Activated naive CD4-positive, alpha-beta T cell treated with Interleukin-2 at 50 U/mL for 16 hours (primary cell): ENCODE measurements around the gene NTN1.
"Not testable (repeated sequence)": the region's sequence is repeated elsewhere in the genome, so short reads cannot be mapped to it uniquely, and the experiment has no call there.

Experiments used
- DNase-seq: peaks from one replicate; pipeline ENCODE4 v3.0.0-alpha.2; 2020

NTN1 gene

DNA sequence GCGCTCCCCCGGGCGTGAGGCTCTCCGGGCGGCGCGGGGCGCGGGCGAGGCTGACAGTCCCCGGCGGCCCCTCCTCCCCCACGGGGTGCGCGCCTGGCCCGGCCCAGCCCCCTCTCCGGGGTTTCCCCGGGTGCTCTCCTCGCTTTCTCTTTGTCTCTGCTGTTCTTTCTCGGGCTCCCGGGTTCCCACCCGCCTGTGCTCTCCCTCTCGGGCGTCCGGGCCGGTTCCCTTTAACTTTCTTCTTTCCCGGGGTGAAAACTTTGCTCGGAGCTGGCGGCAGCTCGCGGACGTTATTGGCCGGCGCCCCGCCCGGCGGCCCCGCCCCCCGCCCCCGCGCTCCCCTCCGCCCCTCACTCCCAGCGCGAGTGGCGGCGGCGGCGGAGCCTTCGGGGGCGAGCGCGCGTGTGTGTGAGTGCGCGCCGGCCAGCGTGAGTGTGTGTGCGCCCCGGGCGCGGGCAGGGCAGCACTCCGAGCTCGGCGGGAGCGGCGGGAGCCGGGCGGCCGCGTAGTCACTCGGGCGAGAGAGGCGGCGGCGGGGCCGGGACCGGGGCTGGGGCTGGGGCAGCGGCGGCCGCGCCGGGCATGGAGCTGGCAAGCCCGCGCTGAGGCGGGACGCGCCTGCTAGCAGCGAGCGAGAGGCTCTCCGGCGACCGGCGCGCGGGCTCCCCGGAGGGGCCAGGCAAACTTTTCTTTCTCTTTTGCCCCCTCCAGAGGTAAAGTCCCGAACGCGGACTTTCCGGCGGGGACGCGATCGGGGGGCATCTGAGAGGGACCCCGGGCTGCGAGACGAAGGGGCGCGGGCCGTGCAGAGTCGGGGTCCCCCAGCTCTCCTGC, at the start of gene NTN1:
NTN1 (plus strand) TSS at position 353 of the 834 bp plus-strand sequence. CDS start 864 bp downstream, outside the sequence.
- peak; percentile 68 for DNase-seq

DNA sequence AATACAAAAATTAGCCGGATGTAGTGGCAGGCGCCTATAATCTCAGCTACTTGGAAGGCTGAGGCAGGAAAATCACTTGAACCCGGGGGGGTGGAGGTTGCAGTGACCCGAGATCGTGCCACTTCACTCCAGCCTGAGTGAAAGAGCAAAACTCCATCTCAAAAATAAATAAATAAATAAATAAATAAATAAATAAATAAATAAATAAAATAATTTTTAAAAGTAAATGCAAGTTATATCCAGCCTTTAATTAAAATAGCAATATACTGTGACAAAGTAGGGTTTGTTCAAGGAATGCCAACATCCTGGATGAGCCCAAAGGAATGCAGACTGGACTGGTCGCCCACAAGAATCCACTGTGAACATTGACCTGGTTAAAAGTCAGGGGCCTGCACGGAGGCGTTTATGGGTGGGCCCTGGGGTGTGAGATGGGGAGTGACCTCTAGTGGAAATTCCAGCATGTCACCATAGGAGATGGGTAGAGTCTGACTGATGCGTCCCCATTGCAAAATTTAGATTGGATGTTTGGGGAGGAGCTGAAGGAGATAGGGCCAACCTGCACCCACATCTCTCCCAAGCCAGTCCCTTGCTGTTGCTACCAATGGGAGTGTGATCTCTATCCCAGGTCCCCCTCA, 46.1 kb upstream of the NTN1 start:
- no peak for DNase-seq

DNA sequence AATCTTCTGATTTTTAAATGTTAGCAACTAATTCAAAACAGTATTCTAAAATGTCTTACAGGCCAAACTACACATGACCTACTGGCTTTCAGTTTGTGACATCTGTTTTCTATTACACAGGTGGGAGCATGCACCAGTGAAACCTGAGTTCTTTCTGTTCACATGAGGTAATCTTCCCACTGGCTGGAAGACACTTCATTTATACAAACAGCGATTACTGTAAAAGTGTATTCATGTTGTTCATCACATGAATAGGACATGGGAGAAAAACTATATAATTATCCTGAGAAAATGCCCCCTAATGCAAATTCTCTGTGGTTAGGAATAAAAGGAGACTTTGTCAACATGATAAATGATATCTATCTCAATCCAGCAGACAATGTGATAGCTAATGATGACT, 44.7 kb upstream of the NTN1 start:
- no peak for DNase-seq

DNA sequence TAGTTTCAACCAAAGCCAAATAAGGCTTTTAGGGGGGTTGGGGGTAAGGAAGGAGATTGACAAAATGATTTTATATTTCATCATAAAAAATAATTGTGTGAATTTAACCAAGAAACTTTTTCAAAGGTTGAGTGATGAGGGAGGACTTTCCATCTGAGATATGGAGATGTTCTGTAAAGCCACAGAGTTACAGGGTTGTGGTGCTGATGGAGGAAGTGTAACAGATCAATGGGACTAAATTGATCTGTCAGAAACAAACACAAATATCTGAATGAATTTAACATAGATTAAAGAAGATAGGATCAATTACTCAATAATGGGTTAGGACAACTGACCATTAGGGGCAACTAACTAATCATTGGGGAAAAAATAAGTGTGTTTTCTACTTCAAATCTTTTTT, 41.6 kb upstream of the NTN1 start:
- no peak for DNase-seq

DNA sequence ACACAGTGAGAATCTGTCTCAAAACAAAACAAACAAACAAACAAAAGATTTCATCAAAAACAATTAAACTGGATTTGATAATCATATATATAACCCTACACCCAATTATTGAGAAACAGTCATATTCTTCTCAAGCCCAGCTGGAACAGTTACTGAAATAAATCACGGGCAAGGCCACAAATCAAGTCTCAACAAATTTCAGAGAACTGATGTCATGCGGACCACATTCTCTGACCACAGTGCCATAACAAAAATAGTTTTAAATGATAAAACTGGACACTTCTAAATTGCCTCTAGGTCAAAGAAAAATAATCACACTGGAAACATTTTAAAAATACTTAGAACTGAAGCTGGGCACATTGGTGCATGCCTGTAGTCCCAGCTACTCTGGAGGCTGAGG, 39.9 kb upstream of the NTN1 start:
- no peak for DNase-seq

DNA sequence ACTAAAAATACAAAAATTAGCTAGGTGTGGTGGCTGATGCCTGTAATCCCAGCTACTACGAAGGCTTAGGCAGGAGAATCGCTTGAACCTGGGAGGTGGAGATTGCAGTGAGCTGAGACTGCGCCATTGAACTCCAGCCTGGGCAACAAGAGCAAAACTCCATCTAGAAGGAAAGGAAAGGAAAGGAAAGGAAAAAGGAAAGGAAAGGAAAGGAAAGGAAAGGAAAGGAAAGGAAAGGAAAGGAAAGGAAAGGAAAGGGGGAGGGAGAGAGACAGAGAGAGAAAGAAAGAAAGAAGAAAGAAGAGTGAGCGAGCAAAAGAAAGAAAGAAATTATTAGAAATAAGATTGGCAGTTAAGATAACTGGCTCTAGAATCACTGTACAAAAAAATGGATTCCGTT, 37.1 kb upstream of the NTN1 start:
- DNase-seq = not testable (repeated sequence)

DNA sequence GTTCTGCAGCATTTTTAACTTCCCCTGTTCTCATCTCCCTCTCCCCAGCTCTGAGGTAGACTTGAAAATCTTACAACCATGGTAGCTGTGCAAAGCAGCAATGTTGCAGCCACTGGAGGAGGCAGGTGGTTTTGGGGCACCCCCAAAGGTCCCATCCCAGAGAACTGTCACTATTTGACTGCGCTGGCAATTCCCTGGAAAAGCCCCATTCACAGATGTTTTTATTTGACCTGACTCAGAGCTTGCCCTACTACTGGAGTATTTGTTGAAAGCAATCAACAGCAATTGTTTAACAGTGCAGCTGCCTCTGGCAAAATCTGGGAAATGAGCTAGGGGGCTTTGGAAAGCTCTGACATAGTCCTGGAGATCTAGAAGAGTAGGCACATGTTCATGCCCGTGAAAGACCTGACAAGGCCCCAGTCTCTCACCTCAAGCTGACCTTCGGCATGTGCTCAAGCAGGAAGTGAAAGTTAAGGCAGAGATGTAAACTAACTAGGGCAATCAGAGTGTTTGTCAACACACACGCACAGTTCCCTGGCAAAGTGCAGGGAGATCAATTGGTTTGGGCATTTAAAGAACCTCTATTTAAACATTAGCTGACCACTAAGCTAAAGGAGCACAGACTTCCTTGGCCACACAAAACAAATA, 36.1 kb upstream of the NTN1 start:
- DNase-seq = no peak

DNA sequence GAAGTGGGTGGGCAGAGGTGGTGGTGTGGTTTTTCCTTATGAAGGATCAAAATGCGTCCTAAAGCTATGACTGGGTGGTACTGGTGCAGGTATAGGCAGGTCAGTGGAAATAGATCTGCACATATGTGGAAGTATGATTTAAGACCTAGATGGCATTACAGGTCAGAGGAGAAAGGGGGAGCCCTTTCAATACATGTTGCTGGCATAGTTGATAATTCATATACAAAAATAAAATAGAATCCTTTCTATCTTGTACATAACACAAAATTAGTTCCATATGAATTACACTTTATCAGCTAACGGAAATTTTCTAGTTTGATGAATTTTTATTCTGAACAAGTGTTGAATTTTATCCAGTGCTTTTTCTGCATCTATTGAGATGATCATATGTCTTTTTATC, 35.0 kb upstream of the NTN1 start:
- no peak for DNase-seq

DNA sequence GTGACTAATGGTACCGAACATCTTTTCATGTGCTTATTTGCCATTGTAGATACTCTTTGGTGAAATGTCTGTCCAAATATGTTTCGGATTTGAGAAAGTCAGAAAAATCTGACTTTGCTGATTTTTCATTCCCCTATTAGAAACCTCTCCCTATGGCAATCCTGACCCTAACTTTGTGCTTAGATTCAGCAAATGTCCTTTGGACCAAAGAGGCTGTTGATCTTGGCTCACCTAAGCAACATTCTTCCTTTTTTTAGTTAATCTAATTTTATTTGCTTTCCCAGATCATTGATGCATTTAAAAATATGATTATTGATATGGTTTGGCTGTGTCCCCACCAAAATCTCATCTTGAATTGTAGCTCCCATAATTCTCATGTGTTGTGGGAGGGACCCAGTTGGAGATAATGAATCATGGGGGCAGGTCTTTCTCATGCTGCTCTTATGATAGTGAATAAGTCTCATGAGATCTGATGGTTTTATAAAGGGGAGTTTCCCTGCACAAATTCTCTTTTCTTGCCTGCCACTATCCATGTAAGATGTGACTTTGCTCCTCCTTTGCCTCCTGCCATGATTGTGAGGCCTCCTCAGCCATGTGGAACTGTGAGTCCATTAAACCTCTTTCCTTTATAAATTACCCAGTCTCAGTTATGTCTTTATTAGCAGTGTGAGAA, 32.9 kb upstream of the NTN1 start:
- not testable (repeated sequence) for DNase-seq

DNA sequence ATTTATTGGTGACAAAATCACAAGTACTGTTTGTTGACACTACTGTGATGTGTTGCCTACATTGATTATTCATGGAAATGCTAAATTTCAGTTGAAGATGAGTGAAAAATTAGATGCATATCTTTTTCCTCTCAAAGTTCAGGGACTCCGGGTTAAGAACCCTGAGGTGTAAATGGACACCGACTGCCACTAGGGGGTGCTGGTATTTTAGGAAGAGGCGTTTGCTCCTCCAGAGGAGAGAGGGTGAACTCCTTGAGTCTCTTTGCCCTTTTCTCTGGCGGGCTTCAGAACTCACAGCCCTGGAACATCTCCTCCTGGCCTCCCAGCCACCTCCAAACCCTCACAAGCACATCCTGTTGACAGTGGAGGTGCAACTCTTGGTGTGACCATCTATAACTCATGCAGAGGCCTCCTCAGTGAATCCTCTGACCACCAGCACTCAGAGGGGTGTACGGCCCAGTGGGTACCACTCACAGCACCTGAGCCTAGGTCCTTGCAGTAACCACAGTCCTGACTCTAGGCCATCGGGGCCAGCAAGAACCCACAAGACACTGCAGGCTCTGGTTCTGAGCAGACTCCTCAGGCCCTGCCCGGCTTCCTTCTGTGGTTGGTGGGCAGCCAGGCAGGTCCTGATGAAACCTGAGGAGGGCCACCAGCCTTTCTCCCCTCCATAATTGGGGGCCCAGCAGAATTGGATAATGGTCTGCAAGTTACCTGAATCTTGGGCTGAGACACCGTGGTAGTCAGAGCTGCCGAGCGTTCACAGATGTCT, 29.6 kb upstream of the NTN1 start:
- DNase-seq = peak; percentile 69

DNA sequence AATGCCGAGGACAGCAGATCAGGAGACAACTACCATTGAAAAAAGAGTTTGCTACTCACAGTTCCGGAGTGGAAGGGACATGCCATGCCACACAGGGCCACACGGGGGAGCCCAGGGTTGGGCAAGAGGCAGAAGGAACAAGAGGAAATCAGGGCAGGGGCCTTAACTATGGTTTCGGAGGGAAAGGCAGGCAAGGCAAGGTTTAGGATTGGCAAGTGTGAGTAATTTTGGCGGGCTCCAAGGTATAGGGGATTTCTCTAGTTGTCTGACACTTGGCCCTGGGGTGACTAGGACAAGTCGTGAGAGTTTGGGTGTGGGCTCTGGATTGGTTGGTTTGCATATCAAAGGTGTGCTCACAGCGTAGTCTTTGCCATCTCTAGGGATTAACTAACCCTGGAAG, 27.0 kb upstream of the NTN1 start:
- DNase-seq = peak; percentile 75

DNA sequence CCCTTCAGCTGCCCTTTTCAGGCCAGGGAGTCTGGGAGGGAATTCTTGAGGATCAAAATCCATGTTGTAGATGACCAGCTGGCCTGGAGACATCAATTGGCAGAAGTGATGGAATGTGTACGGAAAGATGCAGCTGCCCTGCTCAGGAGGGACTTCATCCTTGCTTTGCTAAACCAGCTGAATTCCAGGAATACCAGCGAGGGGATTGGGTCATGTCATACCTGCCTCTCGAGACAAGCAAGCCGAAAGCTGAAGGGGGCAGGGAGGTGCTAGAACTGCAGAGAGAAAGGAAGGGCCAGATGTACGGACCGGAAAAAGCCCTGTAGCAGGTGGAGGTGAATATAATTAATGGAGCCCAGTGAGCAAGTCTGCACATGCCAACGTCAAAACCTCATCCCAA, 25.6 kb upstream of the NTN1 start:
- DNase-seq = no peak

DNA sequence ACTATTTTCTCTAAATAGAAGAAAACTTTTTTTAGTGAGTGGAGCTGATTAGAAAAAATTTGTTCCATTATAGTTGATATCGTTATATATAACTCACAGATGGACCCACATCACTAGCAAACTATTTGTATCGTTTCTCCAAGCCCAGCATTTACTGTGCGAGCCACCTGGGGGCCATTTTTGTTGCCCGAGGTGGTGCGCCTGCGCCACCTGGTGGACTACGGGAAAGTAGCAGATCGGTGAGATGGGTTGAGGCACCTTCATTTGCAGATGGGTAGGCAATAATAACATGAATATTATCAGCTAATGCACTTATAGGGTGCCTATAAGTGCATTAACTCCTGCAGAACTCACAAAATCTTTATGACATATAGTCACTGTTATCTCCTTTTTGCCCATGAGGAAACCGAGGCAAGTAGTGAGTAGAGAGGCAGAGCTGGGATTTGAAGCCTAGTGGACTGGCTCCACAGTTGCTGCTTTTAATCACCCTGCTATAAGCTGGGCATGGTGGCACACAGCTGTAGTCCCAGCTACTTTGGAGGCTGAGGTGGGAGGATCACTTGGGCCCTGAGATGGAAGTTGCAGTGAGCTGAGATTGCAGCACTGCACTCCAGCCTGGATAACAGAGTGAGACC, 23.2 kb upstream of the NTN1 start:
- DNase-seq = peak; percentile 82

DNA sequence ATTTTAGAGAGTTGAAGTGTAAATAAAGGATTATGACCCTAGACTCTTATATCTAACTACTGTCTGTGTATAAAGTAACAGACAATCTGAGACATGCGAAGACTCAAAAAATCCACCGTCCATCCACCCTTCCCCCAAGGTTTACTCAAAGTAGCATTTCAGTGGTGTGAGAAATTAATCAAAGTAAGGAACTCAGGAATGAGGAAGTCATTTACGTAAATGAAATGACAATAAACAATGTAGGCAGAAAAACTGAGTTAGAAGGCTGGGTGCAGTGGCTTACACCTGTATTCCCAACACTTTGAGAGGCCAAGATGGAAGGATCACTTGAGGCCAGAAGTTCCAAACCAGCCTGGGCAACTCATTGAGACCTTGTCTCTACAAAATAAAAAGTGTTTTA, 19.8 kb upstream of the NTN1 start:
- no peak for DNase-seq

DNA sequence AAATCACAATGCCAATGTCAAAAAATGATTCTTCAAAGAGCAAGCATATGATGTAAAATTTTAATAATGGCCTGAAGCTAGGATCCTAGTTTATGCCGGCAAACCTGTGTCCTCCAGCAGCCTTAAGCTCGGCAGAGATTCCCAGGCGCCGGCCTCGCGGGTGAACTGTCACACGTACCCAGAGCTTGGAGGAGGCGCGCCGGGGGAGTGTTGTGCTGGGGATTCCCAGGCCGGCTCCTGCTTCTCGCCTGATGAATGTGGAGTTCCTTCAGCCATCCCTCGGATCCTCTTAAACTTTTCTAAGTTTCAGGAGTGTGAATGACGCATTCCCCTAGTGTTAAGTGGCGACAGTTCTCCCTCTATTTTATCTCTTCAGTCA, 19.1 kb upstream of the NTN1 start:
- DNase-seq = no peak

DNA sequence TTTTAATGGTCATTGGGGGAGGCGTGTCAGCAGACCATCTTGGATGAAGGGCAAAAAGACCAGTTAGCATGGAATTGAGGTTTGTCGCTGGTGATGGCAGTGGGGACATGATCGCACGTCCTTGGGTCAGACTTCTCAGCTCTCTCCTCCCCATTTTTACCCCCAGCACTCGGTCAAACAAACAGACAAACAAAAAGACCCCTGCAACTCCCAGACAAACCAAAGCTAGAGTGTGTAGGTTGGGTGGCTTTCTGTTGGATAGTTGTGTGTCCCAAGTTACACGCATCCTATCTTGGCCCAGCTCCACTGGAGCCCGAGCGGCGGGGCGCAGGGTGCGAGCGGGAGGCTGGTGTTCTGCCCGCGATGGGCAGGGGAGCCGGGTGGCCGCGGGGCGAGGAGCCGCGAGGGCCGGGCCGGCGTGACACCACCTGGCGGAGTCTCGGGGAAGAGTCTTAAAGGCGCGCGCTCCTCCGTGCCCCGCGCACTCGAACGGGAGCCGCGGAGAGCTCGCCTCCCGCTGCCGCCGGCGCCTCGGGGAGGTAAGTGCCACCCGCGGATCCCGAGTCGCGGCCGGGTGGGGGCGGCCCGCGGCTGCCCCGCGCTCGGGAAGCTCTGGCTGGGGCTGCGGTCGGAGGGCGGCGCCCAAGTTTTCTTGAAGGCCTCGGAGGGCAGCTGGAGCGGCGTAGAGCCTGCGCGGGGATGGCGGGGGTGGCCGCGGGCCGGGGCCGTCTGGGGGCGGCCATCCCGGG, 18.5 kb upstream of the NTN1 start:
- DNase-seq = peak; percentile 32

DNA sequence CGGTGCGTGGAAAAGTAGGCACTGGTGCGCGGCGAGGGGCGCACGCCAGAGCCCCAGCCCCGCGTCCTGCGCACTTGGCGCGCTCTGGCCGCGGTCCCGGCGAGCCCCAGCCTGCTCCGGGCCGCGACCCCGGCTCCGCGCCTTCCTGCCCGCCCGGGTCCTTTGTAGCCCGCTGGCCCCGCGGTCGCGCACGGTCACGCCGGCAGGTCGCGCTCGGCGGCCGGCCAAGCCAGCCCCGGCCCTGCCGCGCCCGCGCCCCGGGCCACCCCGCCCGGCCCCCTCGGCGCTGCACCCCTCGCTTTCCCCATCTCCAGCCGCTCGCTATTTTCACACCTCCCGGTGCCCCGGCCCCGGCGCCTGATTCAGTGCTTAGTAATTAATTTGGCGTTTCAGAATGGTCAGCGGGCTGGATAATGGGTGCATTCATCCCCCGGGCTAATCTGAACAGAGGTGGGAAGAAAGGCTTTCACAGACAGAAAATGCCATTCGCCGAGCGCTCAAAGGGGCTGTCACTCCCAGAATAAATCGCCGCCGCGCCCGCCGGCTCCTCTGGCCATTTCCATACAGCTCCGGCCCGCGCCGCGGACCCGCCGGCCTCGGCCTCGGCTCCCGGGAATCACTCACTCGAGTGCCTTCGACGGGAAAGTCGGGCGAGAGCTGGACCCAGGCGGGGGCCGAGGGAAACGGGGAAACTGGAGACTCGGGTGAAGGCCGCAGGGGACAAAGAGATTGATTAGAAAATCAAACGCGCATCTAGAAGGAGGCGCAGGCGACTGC, 17.8 kb upstream of the NTN1 start:
- no peak for DNase-seq

DNA sequence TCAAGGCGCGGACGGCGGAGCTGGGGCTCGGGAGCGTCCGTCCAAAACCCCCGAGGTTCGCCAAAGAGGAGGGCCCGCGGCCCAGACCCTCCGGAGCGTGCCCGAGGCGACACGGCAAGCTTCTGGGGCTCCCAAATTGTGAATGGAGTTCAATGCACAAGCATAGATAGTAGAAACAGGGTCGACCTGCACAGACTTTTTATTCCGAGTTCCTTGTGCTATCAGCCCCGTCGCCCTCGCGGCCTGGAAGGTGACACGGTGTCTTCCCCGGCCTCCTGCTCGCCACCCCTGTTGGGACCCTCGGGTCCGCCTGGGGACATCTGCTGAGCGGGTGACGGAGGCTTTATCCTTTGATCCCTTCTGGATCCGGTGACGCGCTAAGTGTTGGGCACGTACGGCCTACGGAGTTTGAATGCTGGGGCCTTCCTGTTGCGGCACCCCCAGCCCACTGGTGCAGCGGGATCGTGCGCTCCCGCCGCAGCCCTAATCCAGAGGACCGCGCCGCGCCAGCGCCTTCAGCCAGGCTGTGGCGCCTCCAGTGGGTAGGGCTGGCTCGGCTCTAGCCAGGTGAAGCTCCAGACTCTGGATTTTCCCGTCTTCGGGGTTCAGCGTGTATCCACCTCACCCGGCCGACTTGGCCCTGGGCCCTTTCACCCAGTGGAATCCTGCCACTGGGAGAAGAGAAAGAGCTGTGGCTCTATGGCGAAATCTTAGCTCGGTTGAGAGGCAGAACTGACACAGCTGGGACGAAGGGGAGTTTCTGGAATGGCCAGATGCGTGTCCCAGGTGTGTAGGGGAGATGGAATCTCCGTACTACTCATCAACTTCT, 17.0 kb upstream of the NTN1 start:
- DNase-seq = no peak

DNA sequence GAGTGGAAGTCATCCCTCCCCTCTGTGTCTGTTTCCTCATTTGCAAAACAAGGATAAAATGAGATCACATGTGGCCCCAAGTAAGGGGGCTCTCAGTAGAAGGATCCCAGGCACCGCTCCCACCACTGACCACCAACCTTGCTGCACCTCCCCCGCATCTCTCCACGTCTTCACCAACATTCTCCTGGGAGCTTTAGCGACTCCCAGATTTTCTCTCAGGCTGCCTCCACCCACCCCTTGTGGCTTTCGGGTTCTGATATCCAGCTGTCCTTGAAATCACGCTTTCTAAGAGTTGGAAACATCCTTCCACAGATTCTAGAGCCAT, 16.4 kb upstream of the NTN1 start:
- DNase-seq = no peak
